Panc1 (cell line): ENCODE results near the gene MEOX2. TPM values are rescaled to one million over a fixed set of nuclear protein-coding genes. Genes with fewer than 3 reads are reported as not detected.

Experiments used
- ATAC-seq: fragments of 200-7000 bp; cut with Tn5 transposase; 2 replicates; pipeline ENCODE4 v1.9.1; 2020; ENCODE audit warnings: mild to moderate bottlenecking, moderate library complexity
- BruUV-seq: library from RNA; stranded (reverse); fragments of 400-500 nt; replicated peaks from 2 replicates; lab custom pipeline; 2021; lab: Mats Ljungman, UMichigan
- CTCF ChIA-PET: fragments of 300-600 bp; sonication (Branson Sonifier 250); formaldehyde crosslinking; loops from one replicate; lab custom pipeline; 2022; ENCODE audit warnings: antibody characterized with exemption; lab: Charles Lee
- POLR2A ChIA-PET: fragments of 300-600 bp; sonication (Branson Sonifier 250); formaldehyde crosslinking; loops from one replicate; lab custom pipeline; 2022; ENCODE audit warnings: antibody characterized with exemption; lab: Charles Lee
- DNase-seq: peaks from one replicate; pipeline ENCODE4 v3.0.0-alpha.2; 2010; ENCODE audit warnings: low read depth, low spot score
- H3K27ac ChIP-seq: 2 replicates; pipeline ENCODE4 v1.5.1; 2011; ENCODE audit warnings: mild to moderate bottlenecking, low read length, inconsistent platforms
- H3K27me3 ChIP-seq: fragments of 200-500 bp; sonication (Bioruptor generic); 2 replicates; pipeline ENCODE4 v1.6.0; 2014; ENCODE audit warnings: low read length, inconsistent platforms; ENCODE audit not compliant: control insufficient read depth, insufficient read depth
- H3K36me3 ChIP-seq: fragments of 200-500 bp; sonication (Bioruptor generic); 2 replicates; pipeline ENCODE4 v1.5.1; 2014; ENCODE audit warnings: inconsistent platforms, mild to moderate bottlenecking, low read length, moderate library complexity; ENCODE audit not compliant: control insufficient read depth, insufficient read depth
- H3K4me1 ChIP-seq: 2 replicates; pipeline ENCODE4 v1.5.1; 2011; ENCODE audit warnings: inconsistent platforms, mild to moderate bottlenecking, low read length, moderate library complexity; ENCODE audit not compliant: control insufficient read depth, insufficient read depth
- H3K4me3 ChIP-seq, 2 experiments: 2 replicates each; pipeline ENCODE4 v1.5.1; 2011 to 2012; ENCODE audit warnings: low read depth in 2 of 2, low read length in 2 of 2, mild to moderate bottlenecking in 2 of 2, inconsistent platforms in 1 of 2, moderate library complexity in 1 of 2
- H3K9me3 ChIP-seq: fragments of 200-500 bp; sonication (Bioruptor generic); 2 replicates; pipeline ENCODE4 v1.5.1; 2014; ENCODE audit warnings: low read depth, mild to moderate bottlenecking, inconsistent platforms, low read length, moderate library complexity; ENCODE audit not compliant: control insufficient read depth, insufficient read depth
- CTCF ChIP-seq: fragments of 450-650 bp; IDR thresholded peaks from 2 replicates; pipeline ENCODE4 v1.5.1; 2017; ENCODE audit warnings: mild to moderate bottlenecking
- POLR2AphosphoS5 ChIP-seq: IDR thresholded peaks from 2 replicates; pipeline ENCODE4 v1.6.1; 2012; ENCODE audit warnings: mild to moderate bottlenecking, low read depth, low read length, moderate library complexity
- REST ChIP-seq, 2 experiments: IDR thresholded peaks; 2 replicates each; pipeline ENCODE4 v1.6.1; 2011 to 2012; ENCODE audit warnings: low read depth in 2 of 2, control low read depth in 1 of 2, low read length in 1 of 2, mild to moderate bottlenecking in 1 of 2, moderate library complexity in 1 of 2; ENCODE audit not compliant: insufficient read depth in 1 of 2
- SIN3A ChIP-seq: IDR thresholded peaks from 2 replicates; pipeline ENCODE4 v1.6.1; 2012; ENCODE audit warnings: low read depth, mild to moderate bottlenecking, low read length, moderate library complexity, borderline replicate concordance; ENCODE audit not compliant: insufficient read depth
- TCF7L2 ChIP-seq: IDR thresholded peaks from 2 replicates; pipeline ENCODE4 v1.6.1; 2011; ENCODE audit warnings: mild to moderate bottlenecking, low read depth, low read length, inconsistent platforms
- in situ Hi-C: cut with HindIII; loops from 2 replicates; pipeline ENCODE4 v1.10.0; 2016; ENCODE audit warnings: low sequenced_read_pairs, low pct_unique_long_range_greater_than_20kb
- intact Hi-C: fragments of 100-400 bp; cut with micrococcal nuclease; formaldehyde crosslinking; loops from one replicate; pipeline ENCODE4 v1.10.0; 2022; ENCODE audit not compliant: unreplicated experiment
- total RNA-seq: library from RNA; stranded (reverse); gene quantifications from one replicate; pipeline ENCODE4 v1.2.1, GENCODE V29; 2021; ENCODE audit not compliant: unreplicated experiment

Gene MEOX2
- total RNA-seq, 1 experiment from 2014 or later, result not detected

DNA sequence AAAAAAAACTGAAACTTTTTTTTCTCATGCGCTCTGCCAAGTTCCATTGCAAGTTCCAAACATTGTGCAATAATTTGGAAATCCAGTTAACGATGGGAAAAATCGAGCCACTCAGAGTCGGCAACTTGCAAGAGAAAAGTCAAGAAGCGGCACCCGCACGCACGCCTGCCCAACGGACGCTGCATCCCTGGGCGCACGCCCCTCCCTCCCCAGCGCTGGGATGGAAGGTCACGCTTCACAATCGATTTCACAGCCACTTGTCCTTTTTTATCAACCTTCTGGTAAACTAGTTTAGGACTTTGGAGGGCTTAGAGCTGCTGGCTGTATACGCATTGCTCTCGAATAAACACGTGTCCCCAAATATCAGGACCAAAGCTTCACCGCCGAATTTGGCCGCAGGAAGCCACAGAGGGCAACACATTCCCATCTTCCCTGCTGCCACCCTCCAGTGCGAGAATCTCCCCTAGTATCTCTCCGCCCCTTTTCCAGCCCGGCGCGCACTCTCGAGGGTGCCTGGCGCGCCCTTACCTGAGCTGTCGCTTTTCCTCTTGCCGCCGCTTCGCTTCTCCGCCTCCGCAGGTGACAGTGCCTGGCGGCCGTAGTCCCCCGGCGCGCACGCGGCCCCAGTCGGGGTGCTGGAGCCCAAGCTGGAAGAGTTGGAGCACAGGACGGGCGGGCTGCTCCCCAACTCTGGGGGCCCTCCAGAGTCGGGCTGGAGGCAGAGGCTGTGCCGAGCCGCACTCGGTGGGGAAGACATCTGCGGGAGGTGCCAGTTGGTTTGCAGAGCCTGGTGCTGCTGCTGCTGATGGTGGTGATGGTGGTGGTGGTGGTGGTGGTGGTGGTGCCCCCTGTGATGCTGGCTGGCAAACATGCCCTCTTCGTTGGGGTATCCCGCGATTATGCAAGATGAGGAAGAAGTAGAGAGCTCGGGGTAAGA, 857 bp downstream of the MEOX2 start:
- peak; percentile 76 for ATAC-seq
- intact Hi-C loops (no loop called here), in situ Hi-C loops (no loop called here)
- H3K36me3 ChIP-seq, result no peaks in the 10 kb centered on the region
- H3K9me3 ChIP-seq, result no peaks in the 10 kb centered on the region
- no peak for TF ChIP-seq TCF7L2
- TF ChIP-seq CTCF, result no peak
- no peak for TF ChIP-seq POLR2AphosphoS5
- TF ChIP-seq REST (IDR thresholded peaks at IDR 0.05; ENCODE audit: insufficient read depth in 1 of 2, low read depth in 2 of 2, low read length in 1 of 2), result no peak
- no peak for TF ChIP-seq SIN3A
- ChIA-PET CTCF (no interaction called here), POLR2A (interaction anchor here (0.7 kb wide), 1 partner anchor 15 kb away, joined by 3 read pairs; no protein-coding TSS in a partner anchor)
- no peak overlapping the region for H3K27ac ChIP-seq
- peaks cover 15% of the 10 kb centered on the region for H3K4me1 ChIP-seq
- peak overlapping the region; percentile 20 to 32 for H3K4me3 ChIP-seq
- H3K27me3 ChIP-seq, result peaks cover 37% of the 10 kb centered on the region
- BruUV-seq, result no TSS peak
- DNase-seq, result no peak

DNA sequence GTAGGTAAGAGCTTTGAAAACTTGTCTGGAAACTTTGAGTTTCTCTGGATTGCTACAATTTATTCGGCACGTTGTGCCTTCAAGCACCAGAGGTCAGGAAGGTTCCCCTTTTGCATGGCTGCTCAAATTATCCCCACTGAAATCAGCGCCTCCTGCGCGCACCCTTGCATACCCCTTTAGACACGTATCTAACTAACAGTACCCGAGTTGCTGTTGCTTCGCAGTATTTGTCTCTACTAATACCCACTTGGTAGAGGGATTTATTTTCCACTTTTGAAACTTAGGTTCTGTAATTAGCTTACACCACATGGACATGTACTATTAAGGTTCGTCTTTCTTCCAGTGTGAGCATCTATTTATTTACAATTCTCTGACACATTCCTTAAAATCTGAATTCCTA, 1.6 kb downstream of the MEOX2 start:
- H3K9me3 ChIP-seq, result no peaks in the 10 kb centered on the region
- TF ChIP-seq TCF7L2 (no peak), POLR2AphosphoS5 (no peak), CTCF (no peak), SIN3A (no peak), REST (IDR thresholded peaks at IDR 0.05; ENCODE audit: insufficient read depth in 1 of 2, low read depth in 2 of 2, low read length in 1 of 2) (no peak)
- H3K27ac ChIP-seq, result no peak overlapping the region
- ChIA-PET CTCF (interaction anchor here (0.6 kb wide), 1 partner anchor 1900 kb away, joined by 3 read pairs; no protein-coding TSS in a partner anchor), POLR2A (no interaction called here)
- in situ Hi-C loops (no loop called here), intact Hi-C loops (no loop called here)
- peaks cover 15% of the 10 kb centered on the region for H3K4me1 ChIP-seq
- peaks cover 37% of the 10 kb centered on the region for H3K27me3 ChIP-seq
- H3K36me3 ChIP-seq, result no peaks in the 10 kb centered on the region
- DNase-seq (no peak), ATAC-seq (no peak)
- no peak overlapping the region for H3K4me3 ChIP-seq
- no TSS peak for BruUV-seq
